Mucosa of stomach (tissue), 1 donor: ENCODE measurements around the gene EHD1.

Source experiments
- H3K27me3 ChIP-seq: one replicate; pipeline ENCODE4 v1.7.0; 2013; ENCODE audit warnings: mild to moderate bottlenecking, low read length; ENCODE audit not compliant: control insufficient read depth, insufficient read depth
- H3K36me3 ChIP-seq: one replicate; pipeline ENCODE4 v1.7.0; 2013; ENCODE audit warnings: low read length; ENCODE audit not compliant: control insufficient read depth, insufficient read depth
- H3K4me1 ChIP-seq: one replicate; pipeline ENCODE4 v1.7.0; 2013; ENCODE audit warnings: mild to moderate bottlenecking, low read length; ENCODE audit not compliant: control insufficient read depth, insufficient read depth
- H3K4me3 ChIP-seq: one replicate; pipeline ENCODE4 v1.7.0; 2013; ENCODE audit warnings: low read length
- H3K9ac ChIP-seq: one replicate; pipeline ENCODE4 v1.7.0; 2013; ENCODE audit warnings: mild to moderate bottlenecking, low read length, moderate library complexity
- H3K9me3 ChIP-seq: one replicate; pipeline ENCODE4 v1.7.0; 2013; ENCODE audit warnings: mild to moderate bottlenecking, low read length, moderate library complexity; ENCODE audit not compliant: control insufficient read depth
- donor health status: Pancreatic carcinoma.

EHD1 gene

GRCh38 chr11:64874308-64875240 is 3.8 kb downstream of the EHD1 start:
- Histone ChIP-seq H3K4me3 (no peak overlapping the region), H3K4me1 (peaks cover 46% of the 10 kb centered on the region), H3K27me3 (no peaks in the 10 kb centered on the region), H3K9ac (no peak overlapping the region), H3K9me3 (no peaks in the 10 kb centered on the region), H3K36me3 (peaks cover 7% of the 10 kb centered on the region)

GRCh38 chr11:64872790-64873488 is 5.5 kb downstream of the EHD1 start:
- peaks cover 7% of the 10 kb centered on the region for H3K36me3 ChIP-seq
- H3K9ac ChIP-seq = peak overlapping the region; percentile 19
- peaks cover 57% of the 10 kb centered on the region for H3K4me1 ChIP-seq
- no peaks in the 10 kb centered on the region for H3K27me3 ChIP-seq
- H3K4me3 ChIP-seq = no peak overlapping the region
- H3K9me3 ChIP-seq = no peaks in the 10 kb centered on the region

- peak overlapping the region; percentile 50 for H3K9ac ChIP-seq
- no peaks in the 10 kb centered on the region for H3K27me3 ChIP-seq
- peaks cover 57% of the 10 kb centered on the region for H3K4me1 ChIP-seq
- H3K4me3 ChIP-seq = no peak overlapping the region
- peaks cover 7% of the 10 kb centered on the region for H3K36me3 ChIP-seq
- no peaks in the 10 kb centered on the region for H3K9me3 ChIP-seq
Measured at GRCh38 chr11:64871492-64871891, 6.9 kb downstream of the EHD1 start.

- H3K36me3 ChIP-seq = peaks cover 7% of the 10 kb centered on the region
- H3K9me3 ChIP-seq = no peaks in the 10 kb centered on the region
- H3K9ac ChIP-seq = peak overlapping the region; percentile 50
- H3K27me3 ChIP-seq = no peaks in the 10 kb centered on the region
- H3K4me1 ChIP-seq = peaks cover 57% of the 10 kb centered on the region
- no peak overlapping the region for H3K4me3 ChIP-seq
Measured at GRCh38 chr11:64870893-64871466, 7.4 kb downstream of the EHD1 start.

GRCh38 chr11:64870176-64870892 is 8.1 kb downstream of the EHD1 start:
- Histone ChIP-seq H3K4me3 (no peak overlapping the region), H3K9ac (peak overlapping the region; percentile 50), H3K4me1 (peaks cover 56% of the 10 kb centered on the region), H3K36me3 (peaks cover 7% of the 10 kb centered on the region), H3K9me3 (no peaks in the 10 kb centered on the region), H3K27me3 (no peaks in the 10 kb centered on the region)

GRCh38 chr11:64869571-64870175 is 8.7 kb downstream of the EHD1 start:
- Histone ChIP-seq H3K27me3 (no peaks in the 10 kb centered on the region), H3K36me3 (peaks cover 7% of the 10 kb centered on the region), H3K9me3 (no peaks in the 10 kb centered on the region), H3K4me3 (no peak overlapping the region), H3K4me1 (peaks cover 63% of the 10 kb centered on the region), H3K9ac (peak overlapping the region; percentile 50)

GRCh38 chr11:64868904-64869570 is 9.4 kb downstream of the EHD1 start:
- H3K27me3 ChIP-seq = no peaks in the 10 kb centered on the region
- H3K36me3 ChIP-seq = peaks cover 7% of the 10 kb centered on the region
- no peak overlapping the region for H3K4me3 ChIP-seq
- H3K4me1 ChIP-seq = peaks cover 69% of the 10 kb centered on the region
- no peaks in the 10 kb centered on the region for H3K9me3 ChIP-seq
- H3K9ac ChIP-seq = peak overlapping the region; percentile 50

- Histone ChIP-seq H3K9ac (no peak overlapping the region), H3K9me3 (no peaks in the 10 kb centered on the region), H3K27me3 (no peaks in the 10 kb centered on the region), H3K36me3 (peaks cover 7% of the 10 kb centered on the region), H3K4me3 (no peak overlapping the region), H3K4me1 (peaks cover 79% of the 10 kb centered on the region)
Measured at GRCh38 chr11:64867748-64868462, 10.5 kb downstream of the EHD1 start.

- Histone ChIP-seq H3K36me3 (no peaks in the 10 kb centered on the region), H3K9me3 (no peaks in the 10 kb centered on the region), H3K4me3 (no peak overlapping the region), H3K4me1 (peaks cover 65% of the 10 kb centered on the region), H3K9ac (no peak overlapping the region), H3K27me3 (no peaks in the 10 kb centered on the region)
Measured at GRCh38 chr11:64866173-64866491, 12.3 kb downstream of the EHD1 start.

GRCh38 chr11:64865286-64866172 is 12.9 kb downstream of the EHD1 start:
- Histone ChIP-seq H3K36me3 (no peaks in the 10 kb centered on the region), H3K4me1 (peaks cover 59% of the 10 kb centered on the region), H3K9ac (peak overlapping the region; percentile 45), H3K4me3 (no peak overlapping the region), H3K27me3 (no peaks in the 10 kb centered on the region), H3K9me3 (no peaks in the 10 kb centered on the region)
